Caki2 (cell line): ENCODE data around the gene ITFG2. TPM values are rescaled to one million over a fixed set of nuclear protein-coding genes. Genes with fewer than 3 reads are reported as not detected.

ENCODE experiments used
- DNase-seq: peaks from one replicate; pipeline ENCODE4 v3.0.0-alpha.2; 2015; ENCODE audit warnings: low read depth
- in situ Hi-C: cut with HindIII; loops from 2 replicates; pipeline ENCODE4 v1.10.0; 2016; ENCODE audit warnings: low sequenced_read_pairs, low pct_unique_long_range_greater_than_20kb, mixed read lengths
- total RNA-seq: library from RNA; depleted of rRNA; stranded (reverse); fragments of >200 nt; shearing (Covaris generic); gene quantifications from 2 replicates; pipeline ENCODE4 v1.2.3, GENCODE V29; 2014; ENCODE audit warnings: low replicate concordance

ITFG2 gene
- total RNA-seq, 1 experiment from 2014 or later, result 2.2 TPM

GRCh38 chr12:2793561-2793960 lies 18.9 kb upstream of the ITFG2 start:
- in situ Hi-C loops, result no loop called here
- DNase-seq, result no peak

- in situ Hi-C loops, result no loop called here
- DNase-seq, result no peak
These were observed 18.2 kb upstream of the ITFG2 start for GRCh38 chr12:2794191-2794735.

GRCh38 chr12:2794736-2795289 lies 17.7 kb upstream of the ITFG2 start, which contains the start of gene FKBP4:
Gene FKBP4 (plus strand): TSS chr12:2794970. CDS start chr12:2795140, 170 bp downstream.
- in situ Hi-C loops, result no loop called here
- DNase-seq, result peak; percentile 72

- DNase-seq, result peak; percentile 66
- in situ Hi-C loops, result no loop called here
These were observed 16.9 kb upstream of the ITFG2 start for GRCh38 chr12:2795291-2796186.

- no peak for DNase-seq
- in situ Hi-C loops, result no loop called here
These were observed 16.2 kb upstream of the ITFG2 start for GRCh38 chr12:2796187-2796666.

- in situ Hi-C loops, result no loop called here
These were observed 14.6 kb upstream of the ITFG2 start for GRCh38 chr12:2797721-2798418.

GRCh38 chr12:2800046-2800570 lies 12.4 kb upstream of the ITFG2 start:
- DNase-seq, result no peak
- in situ Hi-C loops, result no loop called here

More at GRCh38 chr12:2797721-2798418, 14.6 kb upstream of the ITFG2 start:
- no peak for DNase-seq

GRCh38 chr12:2801044-2801783 lies 11.3 kb upstream of the ITFG2 start:
- no peak for DNase-seq
- in situ Hi-C loops, result no loop called here

GRCh38 chr12:2803635-2804392 lies 8.7 kb upstream of the ITFG2 start:
- no peak for DNase-seq
- in situ Hi-C loops, result no loop called here

- in situ Hi-C loops, result no loop called here
- DNase-seq, result peak; percentile 83
These were observed 7.9 kb upstream of the ITFG2 start for GRCh38 chr12:2804393-2805142.

GRCh38 chr12:2805143-2805520 lies 7.3 kb upstream of the ITFG2 start:
- in situ Hi-C loops, result no loop called here
- no peak for DNase-seq

- in situ Hi-C loops, result no loop called here
These were observed 5.8 kb upstream of the ITFG2 start for GRCh38 chr12:2806700-2807099.

GRCh38 chr12:2811801-2812200 lies 667 bp upstream of the ITFG2 start:
- in situ Hi-C loops, result no loop called here
- DNase-seq, result no peak

More at GRCh38 chr12:2806700-2807099, 5.8 kb upstream of the ITFG2 start:
- DNase-seq, result no peak

- in situ Hi-C loops, result no loop called here
- DNase-seq, result peak; percentile 53
These were observed 1.0 kb downstream of the ITFG2 start for GRCh38 chr12:2813214-2814185.

GRCh38 chr12:2819810-2820209 lies 7.3 kb downstream of the ITFG2 start:
- DNase-seq, result no peak
- in situ Hi-C loops, result no loop called here
